ENCODE results near the gene TST.

TST gene

GRCh38 chr22:37036655-37037377 lies 17.6 kb upstream of the TST start:
- TF ChIP-seq CTCF (conservative IDR thresholded peaks at IDR 0.05; ENCODE audit: low read depth, low read length) = no peak
- Histone ChIP-seq H3K27ac (no peak overlapping the region), H4K20me1 (ENCODE audit: insufficient read depth) (no peaks in the 10 kb centered on the region), H2AFZ (ENCODE audit: low read depth) (no peak overlapping the region), H3K4me2 (no peak overlapping the region), H3K79me2 (ENCODE audit: insufficient read depth, low read depth) (no peaks in the 10 kb centered on the region), H3K36me3 (ENCODE audit: insufficient read depth) (no peaks in the 10 kb centered on the region), H3K4me1 (ENCODE audit: low read depth, poor library complexity, severe bottlenecking) (no peaks in the 10 kb centered on the region), H3K27me3 (ENCODE audit: insufficient read depth, low read depth) (peaks cover 2% of the 10 kb centered on the region; the same call in 1 of the 2 replicates), H3K9ac (no peak overlapping the region), H3K4me3 (IDR thresholded peaks at IDR 0.05; ENCODE audit: insufficient read depth, low read depth, low read length) (no peak overlapping the region)

GRCh38 chr22:37033605-37034430 lies 14.6 kb upstream of the TST start:
- no peaks in the 10 kb centered on the region for H3K4me1 ChIP-seq (ENCODE audit: low read depth, poor library complexity, severe bottlenecking)
- H2AFZ ChIP-seq (ENCODE audit: low read depth) = no peak overlapping the region
- no peak overlapping the region for H3K27ac ChIP-seq
- H3K27me3 ChIP-seq (ENCODE audit: insufficient read depth, low read depth) = peaks cover 2% of the 10 kb centered on the region; the same call in 1 of the 2 replicates
- H3K4me3 ChIP-seq (IDR thresholded peaks at IDR 0.05; ENCODE audit: insufficient read depth, low read depth, low read length) = no peak overlapping the region
- no peaks in the 10 kb centered on the region for H4K20me1 ChIP-seq (ENCODE audit: insufficient read depth)
- TF ChIP-seq CTCF (conservative IDR thresholded peaks at IDR 0.05; ENCODE audit: low read depth, low read length) = no peak
- H3K9ac ChIP-seq = no peak overlapping the region
- no peaks in the 10 kb centered on the region for H3K79me2 ChIP-seq (ENCODE audit: insufficient read depth, low read depth)
- H3K4me2 ChIP-seq = no peak overlapping the region
- H3K36me3 ChIP-seq (ENCODE audit: insufficient read depth) = no peaks in the 10 kb centered on the region

- Histone ChIP-seq H3K4me1 (ENCODE audit: low read depth, poor library complexity, severe bottlenecking) (no peaks in the 10 kb centered on the region), H3K79me2 (ENCODE audit: insufficient read depth, low read depth) (no peaks in the 10 kb centered on the region), H3K4me3 (IDR thresholded peaks at IDR 0.05; ENCODE audit: insufficient read depth, low read depth, low read length) (no peak overlapping the region), H3K36me3 (ENCODE audit: insufficient read depth) (no peaks in the 10 kb centered on the region), H3K27me3 (ENCODE audit: insufficient read depth, low read depth) (peaks cover 2% of the 10 kb centered on the region; the same call in 1 of the 2 replicates), H4K20me1 (ENCODE audit: insufficient read depth) (no peaks in the 10 kb centered on the region), H2AFZ (ENCODE audit: low read depth) (no peak overlapping the region), H3K9ac (no peak overlapping the region), H3K27ac (no peak overlapping the region), H3K4me2 (no peak overlapping the region)
- TF ChIP-seq CTCF (conservative IDR thresholded peaks at IDR 0.05; ENCODE audit: low read depth, low read length) = no peak
Observed at GRCh38 chr22:37032535-37033460, 13.6 kb upstream of the TST start.

- no peak for TF ChIP-seq CTCF (conservative IDR thresholded peaks at IDR 0.05; ENCODE audit: low read depth, low read length)
- Histone ChIP-seq H3K4me1 (ENCODE audit: low read depth, poor library complexity, severe bottlenecking) (no peaks in the 10 kb centered on the region), H3K27ac (no peak overlapping the region), H3K79me2 (ENCODE audit: insufficient read depth, low read depth) (no peaks in the 10 kb centered on the region), H2AFZ (ENCODE audit: low read depth) (no peak overlapping the region), H3K9ac (no peak overlapping the region), H3K36me3 (ENCODE audit: insufficient read depth) (no peaks in the 10 kb centered on the region), H3K27me3 (ENCODE audit: insufficient read depth, low read depth) (peaks cover 2% of the 10 kb centered on the region; the same call in 1 of the 2 replicates), H3K4me3 (IDR thresholded peaks at IDR 0.05; ENCODE audit: insufficient read depth, low read depth, low read length) (no peak overlapping the region), H3K4me2 (no peak overlapping the region), H4K20me1 (ENCODE audit: insufficient read depth) (no peaks in the 10 kb centered on the region)
Observed at GRCh38 chr22:37032134-37032534, 12.9 kb upstream of the TST start.
